ENCODE data around the gene EHBP1L1.
"Not testable (repeated sequence)": the region's sequence is repeated elsewhere in the genome, so short reads cannot be mapped to it uniquely, and the experiment has no call there.

EHBP1L1 gene

DNA sequence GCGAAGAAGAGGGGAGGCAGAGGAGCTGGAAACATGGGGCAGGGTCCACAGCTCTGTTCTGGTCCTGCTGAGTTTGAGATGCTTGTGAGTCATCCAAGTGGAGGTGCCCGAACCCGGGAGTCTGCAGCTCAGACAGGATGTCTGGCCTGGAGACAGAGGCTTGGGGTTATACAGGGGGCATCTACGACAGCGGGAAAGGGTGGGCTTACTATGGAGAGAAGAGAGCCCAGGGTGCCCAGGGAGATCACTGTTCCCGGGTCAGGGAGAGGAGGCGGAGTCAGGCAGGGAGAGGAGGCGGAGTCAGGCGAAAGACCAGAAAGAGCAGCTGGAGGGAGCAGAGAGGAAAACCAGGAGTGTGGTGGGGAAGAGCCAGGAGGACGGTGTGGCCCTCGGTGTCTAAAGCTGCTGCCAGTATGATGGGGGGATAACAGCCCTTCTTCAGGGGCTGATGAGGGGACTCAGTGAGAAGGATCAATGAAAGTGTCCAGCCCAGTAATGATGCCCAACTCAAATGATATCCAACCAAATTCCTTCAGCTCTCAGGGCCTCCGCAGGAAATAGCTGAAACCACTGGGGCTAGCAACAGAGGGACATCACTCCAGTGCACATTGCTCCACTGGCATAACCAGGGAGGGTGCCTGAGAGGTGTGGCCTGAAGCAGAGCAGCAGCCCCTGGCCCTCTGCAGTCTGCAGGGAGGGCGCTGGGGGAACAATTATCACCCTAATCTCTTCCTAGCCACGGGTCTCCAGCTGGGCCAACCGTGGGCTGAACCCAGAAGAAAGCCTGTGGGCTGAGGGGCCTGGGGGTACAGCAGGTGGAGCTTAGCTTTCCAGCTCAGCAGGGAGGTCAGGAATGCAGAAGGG lies 15.1 kb upstream of the EHBP1L1 start:
- DNase-seq, result peak in 1 of 2 experiments; percentile 61

- no peak for DNase-seq
Observed at GRCh38 chr11:65562020-65562419, 13.8 kb upstream of the EHBP1L1 start.

DNA sequence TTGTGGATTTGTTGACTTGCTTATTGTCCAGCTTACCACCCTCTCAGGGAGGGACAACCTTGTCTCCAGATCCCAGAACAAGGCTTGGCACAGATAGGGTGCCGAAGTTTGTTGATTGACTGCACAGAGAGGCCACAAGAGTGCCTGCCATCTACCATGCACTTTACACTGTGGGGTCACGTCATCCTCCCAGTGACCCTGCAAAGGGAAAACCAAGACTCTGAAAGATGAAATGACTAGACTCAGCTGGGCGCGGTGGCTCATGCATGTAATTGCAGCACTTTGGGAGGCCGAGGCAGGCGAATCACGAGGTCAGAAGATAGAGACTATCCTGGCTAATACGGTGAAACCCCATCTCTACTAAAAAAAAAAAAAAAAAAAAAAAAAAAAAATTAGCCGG lies 13.1 kb upstream of the EHBP1L1 start:
- DNase-seq, result no peak

DNA sequence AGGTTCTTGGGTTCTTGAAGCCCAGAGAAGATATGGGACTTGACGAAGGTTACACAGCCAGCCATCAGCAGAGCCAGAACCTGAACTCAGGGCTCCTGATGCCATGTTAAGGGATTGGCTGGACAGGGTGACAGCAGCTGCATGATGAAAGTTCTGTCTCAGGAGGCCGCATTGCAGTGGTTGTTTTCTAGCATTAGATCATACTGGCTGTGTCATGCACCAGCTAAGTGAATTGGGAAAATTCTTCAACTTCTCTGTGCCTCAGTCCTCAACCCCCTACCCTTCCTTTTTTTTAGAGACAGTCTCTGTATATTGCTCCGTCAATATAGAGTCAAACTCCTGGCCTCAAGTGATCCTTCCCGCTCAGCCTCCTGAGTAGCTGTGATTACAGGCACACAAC lies 12.3 kb upstream of the EHBP1L1 start:
- no peak for DNase-seq

- DNase-seq, result not testable (repeated sequence)
Observed at GRCh38 chr11:65564879-65565559, 10.8 kb upstream of the EHBP1L1 start.

DNA sequence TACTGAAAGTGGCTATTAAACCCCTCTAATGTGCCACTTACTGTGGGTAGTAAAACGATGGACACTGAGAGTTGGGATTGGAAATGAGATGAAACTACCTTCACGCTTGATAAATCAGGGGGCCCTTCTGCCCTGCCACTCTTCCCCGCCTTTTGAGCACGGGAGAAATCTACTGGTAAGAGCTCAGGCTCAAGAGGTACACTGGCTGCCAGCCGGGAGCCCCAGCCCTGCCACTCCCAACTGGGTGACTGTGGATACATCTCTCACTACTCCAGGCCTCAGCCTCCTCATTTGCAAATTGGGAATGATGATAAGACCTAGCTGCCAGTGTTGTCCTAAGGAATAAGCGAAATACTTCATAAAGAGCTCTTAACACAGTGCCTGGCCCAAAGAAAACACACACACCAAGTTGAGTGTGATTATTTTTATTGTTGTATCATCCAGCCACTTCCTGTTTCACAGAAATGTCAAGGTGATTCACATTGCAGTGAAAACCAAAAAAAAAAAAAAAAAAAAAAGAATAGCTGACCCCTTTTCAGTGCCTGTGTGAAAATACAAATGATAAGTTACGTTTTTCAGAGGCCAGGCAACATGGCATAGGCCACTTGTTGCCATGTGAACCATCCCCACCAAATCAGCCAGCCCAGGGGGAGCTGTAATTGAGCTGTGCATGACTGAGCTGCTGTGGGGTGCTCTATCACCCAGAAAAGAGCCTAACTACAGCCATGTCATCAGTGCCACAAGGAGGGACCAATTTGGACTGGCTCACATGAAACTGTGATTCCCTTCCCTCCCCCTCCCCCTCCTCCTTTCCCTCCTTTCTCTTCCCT lies 10.0 kb upstream of the EHBP1L1 start:
- no peak for DNase-seq

DNA sequence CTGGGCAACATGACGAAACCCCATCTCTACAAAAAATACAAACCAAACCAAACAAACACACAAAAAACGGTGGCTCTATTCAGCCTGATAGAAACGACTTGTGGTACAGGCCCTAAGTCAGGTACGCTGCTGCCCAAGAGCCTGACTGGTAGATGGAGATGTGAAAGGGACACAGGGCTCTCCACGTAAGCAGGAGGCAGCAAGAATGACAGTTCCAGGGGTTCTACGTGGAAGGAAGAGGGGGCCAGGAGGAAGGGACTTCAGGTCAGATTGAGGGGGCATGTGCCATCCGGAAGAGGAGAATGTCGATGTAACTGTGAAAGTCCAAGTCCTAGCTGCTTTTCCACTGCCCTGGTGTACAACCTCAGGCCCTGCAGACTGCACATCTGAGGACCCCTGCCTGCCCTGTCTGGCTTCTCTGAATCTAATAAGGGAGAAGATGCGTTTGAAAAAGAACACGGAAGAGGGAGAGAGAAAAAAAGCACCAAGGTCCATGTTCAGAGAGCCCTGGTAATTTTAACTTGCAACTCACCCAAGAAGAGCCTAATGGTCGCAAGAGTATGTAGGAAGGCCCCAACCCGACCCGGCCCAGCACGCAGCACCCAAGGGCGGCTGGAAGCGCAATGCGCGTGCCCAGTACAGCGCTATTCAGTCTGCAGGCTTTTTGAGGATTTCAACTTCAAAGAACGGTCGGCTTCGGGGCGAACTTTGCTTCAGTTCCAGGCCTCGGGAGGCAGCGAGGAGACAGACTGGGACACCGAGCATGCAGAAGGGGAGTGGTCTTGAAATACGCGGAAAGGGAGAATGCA lies 6.5 kb upstream of the EHBP1L1 start:
- DNase-seq, result no peak

DNA sequence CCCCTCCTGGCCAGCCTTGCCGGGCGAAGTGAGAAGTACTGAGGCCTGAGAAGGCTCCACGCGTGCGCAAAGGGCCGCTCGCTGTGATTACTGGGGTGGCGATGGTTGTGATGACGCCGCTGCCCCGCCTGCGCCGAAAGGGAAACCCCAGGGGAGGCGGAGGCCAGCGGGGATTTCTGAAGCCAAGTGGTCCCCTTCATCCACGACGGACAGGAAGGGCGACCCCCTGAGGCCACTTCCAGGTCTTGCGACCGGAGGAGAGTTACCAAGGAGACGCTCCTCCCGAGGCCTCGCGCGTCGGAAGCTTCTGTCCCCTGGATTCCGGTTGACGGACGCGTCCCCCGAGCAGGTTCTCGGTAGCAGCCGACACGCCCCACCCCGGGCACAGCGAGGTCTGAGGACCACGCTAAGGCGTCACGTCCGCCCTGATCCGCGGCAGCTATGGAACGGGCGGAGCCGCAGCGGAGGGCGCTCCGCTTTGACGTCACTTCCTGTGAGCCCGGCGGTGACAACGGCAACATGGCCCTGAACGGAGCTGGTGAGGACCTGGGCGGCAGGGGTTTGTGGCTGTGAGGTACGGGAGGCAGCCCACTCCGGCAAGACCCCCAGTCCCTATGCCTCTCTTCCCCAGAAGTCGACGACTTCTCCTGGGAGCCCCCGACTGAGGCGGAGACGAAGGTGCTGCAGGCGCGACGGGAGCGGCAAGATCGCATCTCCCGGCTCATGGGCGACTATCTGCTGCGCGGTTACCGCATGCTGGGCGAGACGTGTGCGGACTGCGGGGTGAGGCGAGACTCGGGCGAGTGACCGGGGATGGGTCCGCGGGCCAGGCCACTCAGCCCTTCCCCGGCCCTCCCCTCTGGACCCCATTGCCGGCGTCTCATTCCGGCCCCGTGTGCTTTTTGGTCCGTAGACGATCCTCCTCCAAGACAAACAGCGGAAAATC lies 5.6 kb upstream of the EHBP1L1 start, which contains the start of gene ZNRD2:
Gene ZNRD2, plus strand, starts transcription at position 505 of the 946 bp plus-strand sequence. Its CDS starts 15 bp downstream, at position 520.
- DNase-seq, result peak; percentile 98

DNA sequence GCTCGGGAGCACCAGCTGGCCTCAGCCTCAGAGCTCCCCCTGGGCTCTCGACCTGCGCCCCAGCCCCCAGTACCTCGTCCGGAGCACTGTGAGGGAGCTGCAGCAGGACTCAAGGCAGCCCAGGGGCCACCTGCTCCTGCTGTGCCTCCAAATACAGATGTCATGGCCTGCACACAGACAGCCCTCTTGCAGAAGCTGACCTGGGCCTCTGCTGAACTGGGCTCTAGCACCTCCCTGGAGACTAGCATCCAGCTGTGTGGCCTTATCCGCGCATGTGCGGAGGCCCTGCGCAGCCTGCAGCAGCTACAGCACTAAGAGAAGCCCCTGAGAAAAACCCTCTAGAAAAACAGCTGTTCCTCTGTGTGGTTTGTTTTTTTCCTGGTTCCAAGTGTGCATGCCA lies 4.4 kb upstream of the EHBP1L1 start:
- no peak for DNase-seq

DNA sequence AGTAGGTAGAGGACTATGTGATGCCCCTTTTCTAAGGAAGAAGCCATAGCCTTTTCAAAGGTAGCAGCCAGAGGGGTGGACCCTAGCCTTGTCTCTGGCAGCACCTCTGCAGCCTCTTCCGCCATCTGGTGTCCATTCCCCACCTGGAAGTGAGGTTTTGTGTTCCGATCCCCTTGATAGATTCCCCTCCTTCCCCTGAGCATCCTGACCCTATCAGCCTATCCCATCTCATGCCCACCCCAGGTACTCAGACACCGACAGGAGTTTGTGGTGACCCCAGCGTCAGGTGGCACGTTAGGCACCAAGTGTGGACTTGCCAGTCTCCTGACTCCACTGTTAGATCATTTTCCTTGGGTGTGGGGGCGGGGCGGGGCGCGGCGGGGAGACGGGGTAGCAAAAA lies 3.9 kb upstream of the EHBP1L1 start:
- peak in 1 of 2 experiments; percentile 14 for DNase-seq

GRCh38 chr11:65572356-65573051 lies 3.3 kb upstream of the EHBP1L1 start, which contains the start of gene FAM89B:
Gene FAM89B, plus strand, starts transcription at chr11:65572538. Its CDS starts 132 bp downstream, at chr11:65572670.
- DNase-seq, result no peak

DNA sequence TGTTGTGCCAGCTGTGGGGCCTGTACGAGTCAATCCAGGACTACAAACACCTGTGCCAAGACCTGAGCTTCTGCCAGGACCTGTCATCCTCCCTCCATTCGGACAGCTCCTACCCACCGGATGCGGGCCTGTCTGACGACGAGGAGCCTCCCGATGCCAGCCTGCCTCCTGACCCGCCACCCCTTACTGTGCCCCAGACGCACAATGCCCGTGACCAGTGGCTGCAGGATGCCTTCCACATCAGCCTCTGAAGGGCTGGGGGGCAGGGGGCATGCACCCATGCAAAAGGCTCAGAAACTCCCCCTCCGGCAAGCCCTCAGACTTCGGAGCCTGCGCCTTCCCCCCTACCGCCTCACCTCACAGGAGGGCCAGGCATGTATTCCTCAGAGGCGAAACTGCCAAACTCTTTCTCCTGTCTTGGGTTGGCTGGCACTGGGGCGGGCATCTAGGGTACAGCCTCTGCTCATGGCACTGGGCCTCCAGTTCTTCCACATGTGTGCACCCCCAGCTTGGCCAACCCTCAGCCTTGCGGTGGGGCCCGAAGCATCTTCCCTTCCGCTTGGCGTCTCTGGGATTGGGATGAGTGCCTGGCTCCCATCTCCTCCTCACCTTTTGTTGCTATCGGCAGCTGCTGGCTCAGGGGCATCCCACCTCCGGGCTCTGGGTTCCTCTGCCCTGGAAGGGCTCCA lies 2.3 kb upstream of the EHBP1L1 start:
- no peak for DNase-seq

DNA sequence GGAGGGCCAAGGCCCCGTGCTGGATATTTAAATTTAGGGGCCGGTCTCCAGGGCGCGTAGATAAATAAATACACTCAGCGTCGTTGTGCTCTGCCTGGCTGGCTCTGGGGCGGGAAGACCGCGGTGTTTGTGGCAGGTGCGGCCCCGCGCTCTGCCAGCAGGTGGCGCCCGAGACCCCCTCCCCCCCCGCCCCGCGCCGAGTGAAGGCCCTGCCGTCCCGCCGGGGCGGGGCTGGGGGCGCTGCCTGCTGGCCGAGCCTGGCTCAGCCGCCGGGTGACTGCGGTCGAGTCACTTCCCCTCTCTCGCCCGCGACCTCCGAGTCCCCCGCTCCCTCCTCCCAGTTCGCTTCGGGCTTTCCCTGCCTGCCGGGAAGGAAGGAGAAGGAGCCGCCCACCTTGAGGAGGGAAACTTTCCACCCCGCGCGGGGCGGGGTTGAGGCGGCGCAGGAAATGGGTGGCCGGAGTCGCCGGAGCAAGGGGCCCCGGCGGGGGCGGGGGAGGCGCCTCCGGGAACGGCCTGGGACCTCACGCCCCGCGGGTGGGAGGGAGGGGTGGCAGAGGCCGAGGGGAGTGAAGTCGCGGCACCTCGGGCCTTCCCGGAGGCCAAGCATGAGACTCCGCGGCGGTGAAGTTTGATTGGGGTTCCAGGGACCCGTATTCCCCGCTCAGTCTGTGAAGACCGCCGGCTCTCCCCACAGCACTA lies 1.6 kb upstream of the EHBP1L1 start:
- DNase-seq, result peak; percentile 10 to 33

DNA sequence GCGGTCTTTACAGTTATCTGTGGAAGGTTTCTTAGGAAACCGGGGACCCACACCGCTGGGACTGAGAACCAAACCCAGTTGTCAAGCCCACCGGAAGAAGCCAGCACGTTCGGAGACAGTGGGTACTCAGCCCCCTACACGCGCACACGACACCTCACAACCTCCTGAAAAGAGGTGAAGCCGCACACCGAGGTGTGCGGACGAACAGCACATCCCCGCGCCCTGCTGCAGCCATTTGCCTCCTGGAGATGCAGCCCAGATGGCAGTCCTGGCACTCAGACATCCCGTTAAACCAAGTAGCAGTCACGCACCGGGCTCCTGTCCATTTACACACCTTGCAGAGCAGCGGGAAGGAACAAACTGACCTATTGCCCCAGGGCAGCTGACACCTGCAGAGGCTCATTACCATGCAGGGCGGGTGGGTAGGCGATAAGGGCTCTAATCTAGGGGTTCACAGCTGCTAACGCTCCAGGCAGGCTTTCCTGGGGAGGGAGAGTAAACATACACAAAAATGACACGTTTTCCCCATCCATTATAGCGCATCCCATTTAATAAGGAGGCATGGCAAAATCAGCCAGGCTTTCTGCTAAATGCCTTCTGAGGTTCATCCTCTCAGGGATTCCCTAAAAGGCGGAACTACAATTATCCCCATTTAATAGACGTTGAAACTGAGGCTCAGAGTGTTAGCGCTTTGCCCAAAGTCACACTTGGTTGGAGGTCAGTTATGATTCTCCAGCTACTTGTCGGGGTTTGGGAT lies 864 bp upstream of the EHBP1L1 start:
- no peak for DNase-seq

- DNase-seq, result no peak
Observed at GRCh38 chr11:65576232-65576866, 496 bp downstream of the EHBP1L1 start.

DNA sequence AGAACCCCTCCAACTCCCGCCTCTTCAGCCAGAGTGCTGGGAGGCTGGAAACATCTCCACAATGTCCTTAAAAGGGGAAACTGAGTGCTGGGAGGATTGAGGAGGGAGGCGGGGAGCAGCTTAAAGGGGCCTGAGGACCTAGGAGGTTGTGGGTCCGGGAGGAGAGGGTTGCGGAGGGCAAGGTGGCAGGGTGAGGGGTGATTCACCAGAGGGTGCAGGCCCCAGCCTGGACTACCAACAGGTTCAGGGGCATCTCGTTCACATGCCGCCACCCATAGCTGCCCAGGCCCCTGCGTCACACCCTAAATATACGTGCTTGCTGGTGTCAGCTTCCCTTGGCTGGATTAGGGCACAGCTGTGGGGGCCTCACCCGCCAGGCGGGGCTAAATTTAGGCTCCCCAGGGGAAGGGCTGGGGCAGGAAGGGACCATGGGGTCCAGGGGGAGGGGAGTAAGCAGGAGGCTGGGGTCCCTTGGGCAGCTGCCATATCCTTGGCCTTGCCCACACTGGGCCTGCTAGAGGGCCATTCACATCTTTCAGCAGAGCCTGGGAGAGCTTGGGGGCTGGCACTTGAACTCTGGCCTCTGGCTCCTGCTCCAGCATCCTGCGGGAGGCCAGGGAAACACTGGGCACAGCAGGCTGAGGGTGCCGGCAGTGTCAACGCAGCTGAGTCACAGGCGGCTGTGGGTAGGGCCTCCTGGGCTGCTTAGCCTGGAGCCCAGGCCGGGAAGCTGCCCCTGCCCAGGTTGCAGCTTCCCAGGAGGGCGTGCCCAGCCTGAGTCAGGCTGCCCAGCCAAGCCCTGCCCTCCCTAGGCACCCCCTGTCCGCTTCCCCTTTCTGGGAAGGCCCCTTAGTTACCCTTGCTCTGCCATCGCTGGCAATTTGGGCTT lies 1.3 kb downstream of the EHBP1L1 start:
- DNase-seq, result no peak

DNA sequence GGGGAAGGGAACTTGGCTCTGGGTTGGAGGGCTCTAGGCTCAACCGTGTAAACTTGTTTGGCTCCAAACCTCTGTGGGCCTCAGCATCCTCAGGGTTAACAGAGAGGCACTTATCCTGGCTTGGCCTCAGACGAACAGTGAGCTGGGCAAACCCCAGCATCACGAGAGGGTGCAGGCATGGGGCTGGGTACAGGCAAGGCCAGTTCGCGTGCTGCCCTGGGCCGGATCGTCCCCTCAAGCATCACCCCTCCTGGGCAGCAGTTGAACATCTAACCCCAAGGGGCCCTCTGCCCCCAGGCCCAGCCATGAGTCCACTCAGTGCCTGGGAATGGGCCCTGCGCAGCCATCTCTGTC lies 1.9 kb downstream of the EHBP1L1 start:
- DNase-seq, result no peak
